ENCODE measurements around the gene GMDS. TPM values are rescaled to one million over a fixed set of nuclear protein-coding genes. Genes with fewer than 3 reads are reported as not detected.

Gene GMDS
- total RNA-seq, 4 donors from 2014 or later, result 8.7 to 23.1 (median 18.4) TPM

DNA sequence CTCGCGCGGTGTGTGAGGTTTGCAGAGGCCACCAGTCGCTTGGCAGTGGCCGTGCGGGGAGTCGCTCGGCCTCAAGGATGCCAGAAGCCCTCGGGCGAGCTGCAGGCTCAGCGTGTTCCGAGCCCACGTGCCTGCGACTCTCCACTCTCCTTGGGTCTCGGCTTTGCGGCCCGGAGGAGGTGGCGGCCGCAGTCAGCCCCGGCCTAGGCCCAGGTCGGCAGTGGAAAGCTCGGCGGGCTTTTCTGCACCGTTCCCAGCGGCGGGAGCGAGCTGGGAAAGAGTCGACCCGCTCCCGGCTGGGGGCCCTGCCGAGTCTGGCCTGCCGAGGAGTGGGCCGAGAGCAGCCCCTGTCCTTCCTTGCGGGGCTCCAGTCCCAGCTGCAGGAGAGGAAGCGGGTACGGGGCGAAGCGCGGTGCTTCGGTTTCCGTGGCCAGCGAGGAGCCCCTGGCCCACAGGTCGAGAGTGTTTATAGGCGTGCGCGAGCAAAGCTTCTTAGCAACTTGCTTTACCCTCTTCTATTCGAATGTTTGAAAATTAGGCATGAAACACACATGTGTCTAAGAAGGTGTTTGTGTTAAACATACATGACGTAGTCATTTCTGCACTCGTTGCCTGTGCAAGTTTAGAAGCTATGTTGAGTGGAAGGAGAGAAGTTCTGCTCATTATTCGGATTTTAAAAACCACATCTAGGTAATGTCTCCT, 630.1 kb downstream of the GMDS start:
- no peak for TF ChIP-seq POLR2A (IDR thresholded peaks at IDR 0.05)
- TF ChIP-seq, protein P1, sequence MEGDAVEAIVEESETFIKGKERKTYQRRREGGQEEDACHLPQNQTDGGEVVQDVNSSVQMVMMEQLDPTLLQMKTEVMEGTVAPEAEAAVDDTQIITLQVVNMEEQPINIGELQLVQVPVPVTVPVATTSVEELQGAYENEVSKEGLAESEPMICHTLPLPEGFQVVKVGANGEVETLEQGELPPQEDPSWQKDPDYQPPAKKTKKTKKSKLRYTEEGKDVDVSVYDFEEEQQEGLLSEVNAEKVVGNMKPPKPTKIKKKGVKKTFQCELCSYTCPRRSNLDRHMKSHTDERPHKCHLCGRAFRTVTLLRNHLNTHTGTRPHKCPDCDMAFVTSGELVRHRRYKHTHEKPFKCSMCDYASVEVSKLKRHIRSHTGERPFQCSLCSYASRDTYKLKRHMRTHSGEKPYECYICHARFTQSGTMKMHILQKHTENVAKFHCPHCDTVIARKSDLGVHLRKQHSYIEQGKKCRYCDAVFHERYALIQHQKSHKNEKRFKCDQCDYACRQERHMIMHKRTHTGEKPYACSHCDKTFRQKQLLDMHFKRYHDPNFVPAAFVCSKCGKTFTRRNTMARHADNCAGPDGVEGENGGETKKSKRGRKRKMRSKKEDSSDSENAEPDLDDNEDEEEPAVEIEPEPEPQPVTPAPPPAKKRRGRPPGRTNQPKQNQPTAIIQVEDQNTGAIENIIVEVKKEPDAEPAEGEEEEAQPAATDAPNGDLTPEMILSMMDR (IDR thresholded peaks at IDR 0.05), result no peak
- DNase-seq (ENCODE audit: low spot score in 2 of 2), result no peak
- intact Hi-C loops (cut with DNase I; ENCODE audit: low total_unique reads), result no loop called here
- WGBS, 2 donors, result 71 to 73% methylated on average over 34 to 35 of the region's 50 CpGs
- H3K4me3 ChIP-seq (ENCODE audit: low read depth, poor library complexity, severe bottlenecking), result no peak overlapping the region

DNA sequence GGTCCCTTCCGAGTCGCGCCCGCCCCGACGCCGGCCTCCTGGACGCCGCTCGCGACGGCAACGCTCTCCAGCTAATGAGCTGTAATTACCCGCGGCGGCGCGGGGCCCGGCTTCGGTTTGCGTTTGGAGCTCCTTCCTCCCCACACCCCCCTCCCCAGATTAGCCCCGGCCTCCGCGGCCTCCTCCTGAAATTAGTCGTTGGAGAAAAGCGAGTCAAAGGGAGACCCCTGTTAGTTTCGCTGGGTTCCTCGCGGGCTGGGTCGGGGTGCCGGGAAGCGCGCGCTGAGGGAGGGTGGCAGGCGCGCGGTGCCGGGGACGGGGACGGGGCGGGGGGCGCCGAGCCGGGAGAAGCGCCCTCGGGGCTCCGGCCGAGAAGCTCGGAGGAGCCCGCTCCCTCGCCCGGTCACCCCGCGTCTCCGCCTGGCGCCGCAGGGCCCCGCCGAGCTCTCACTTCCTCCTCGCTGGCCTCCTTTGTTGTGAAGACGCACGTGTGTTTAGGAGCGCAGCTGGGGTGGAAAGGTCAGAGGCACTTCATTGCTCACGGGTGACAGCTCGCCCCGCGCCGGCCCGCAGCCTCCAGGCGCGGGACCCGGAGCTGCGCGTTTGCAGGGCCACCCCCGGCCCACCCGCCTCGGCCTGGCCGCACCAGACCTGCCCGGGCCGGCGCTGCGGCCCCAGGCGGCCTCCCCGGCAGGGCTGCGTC, 630.8 kb downstream of the GMDS start:
- H3K4me3 ChIP-seq (ENCODE audit: low read depth, poor library complexity, severe bottlenecking), result peak overlapping the region; percentile 30
- TF ChIP-seq, protein P1 (IDR thresholded peaks at IDR 0.05), result no peak
- TF ChIP-seq POLR2A (IDR thresholded peaks at IDR 0.05), result no peak
- WGBS, 2 donors, result 18 to 21% methylated on average over 53 to 65 of the region's 85 CpGs
- intact Hi-C loops (cut with DNase I; ENCODE audit: low total_unique reads), result no loop called here
- no peak for DNase-seq (ENCODE audit: low spot score in 2 of 2)

DNA sequence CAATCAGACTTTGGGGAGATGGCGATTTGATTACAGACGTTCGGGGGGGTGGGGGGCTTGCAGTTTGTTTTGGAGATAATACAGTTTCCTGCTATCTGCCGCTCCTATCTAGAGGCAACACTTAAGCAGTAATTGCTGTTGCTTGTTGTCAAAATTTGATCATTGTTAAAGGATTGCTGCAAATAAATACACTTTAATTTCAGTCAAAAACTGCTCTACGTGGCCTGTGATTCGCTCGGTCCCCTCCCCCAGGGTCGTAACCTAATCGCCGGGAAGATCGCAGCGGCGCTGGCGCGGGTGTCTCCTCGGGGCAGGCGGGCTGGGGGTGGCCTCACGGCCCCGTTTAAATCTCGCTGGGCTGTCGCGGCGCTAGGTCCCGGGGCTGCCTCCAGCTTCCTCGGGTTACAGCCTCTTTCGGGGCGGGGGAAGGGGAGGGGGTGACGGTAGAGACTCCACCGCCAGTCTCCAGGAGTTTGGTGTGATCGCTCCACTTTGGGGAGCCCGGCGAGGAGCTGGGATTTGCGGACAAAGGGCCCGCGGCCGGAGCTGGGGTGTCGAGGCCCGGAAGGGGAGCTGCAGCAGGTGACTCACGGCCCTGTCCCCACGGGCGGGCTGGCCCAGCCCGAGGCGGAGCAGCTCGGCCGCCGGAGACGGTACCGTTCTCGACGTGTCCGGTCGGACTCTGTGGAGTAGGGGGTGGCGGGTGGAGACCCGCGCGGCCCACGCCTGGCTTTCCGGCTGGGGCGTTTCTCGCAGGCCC, 631.5 kb downstream of the GMDS start:
- TF ChIP-seq, protein P1 (IDR thresholded peaks at IDR 0.05), result no peak
- TF ChIP-seq POLR2A (IDR thresholded peaks at IDR 0.05), result no peak
- DNase-seq (ENCODE audit: low spot score in 2 of 2), result peak in 1 of 2 donors; percentile 81
- intact Hi-C loops (cut with DNase I; ENCODE audit: low total_unique reads), result no loop called here
- WGBS, 2 donors, result 16 to 20% methylated on average over 36 to 54 of the region's 60 CpGs
- peak overlapping the region; percentile 30 for H3K4me3 ChIP-seq (ENCODE audit: low read depth, poor library complexity, severe bottlenecking)

DNA sequence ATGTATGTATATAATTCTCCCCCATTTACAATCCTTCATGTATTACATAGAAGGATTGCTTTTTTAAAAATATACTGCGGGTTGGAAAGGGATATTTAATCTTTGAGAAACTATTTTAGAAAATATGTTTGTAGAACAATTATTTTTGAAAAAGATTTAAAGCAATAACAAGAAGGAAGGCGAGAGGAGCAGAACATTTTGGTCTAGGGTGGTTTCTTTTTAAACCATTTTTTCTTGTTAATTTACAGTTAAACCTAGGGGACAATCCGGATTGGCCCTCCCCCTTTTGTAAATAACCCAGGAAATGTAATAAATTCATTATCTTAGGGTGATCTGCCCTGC, 632.1 kb downstream of the GMDS start:
- 44 to 46% methylated on average over 3 of the region's 3 CpGs for WGBS, 2 donors
- no peak for DNase-seq (ENCODE audit: low spot score in 2 of 2)
- no peak for TF ChIP-seq POLR2A (IDR thresholded peaks at IDR 0.05)
- TF ChIP-seq, protein P1 (IDR thresholded peaks at IDR 0.05), result no peak
- H3K4me3 ChIP-seq (ENCODE audit: low read depth, poor library complexity, severe bottlenecking), result no peak overlapping the region
- intact Hi-C loops (cut with DNase I; ENCODE audit: low total_unique reads), result no loop called here

DNA sequence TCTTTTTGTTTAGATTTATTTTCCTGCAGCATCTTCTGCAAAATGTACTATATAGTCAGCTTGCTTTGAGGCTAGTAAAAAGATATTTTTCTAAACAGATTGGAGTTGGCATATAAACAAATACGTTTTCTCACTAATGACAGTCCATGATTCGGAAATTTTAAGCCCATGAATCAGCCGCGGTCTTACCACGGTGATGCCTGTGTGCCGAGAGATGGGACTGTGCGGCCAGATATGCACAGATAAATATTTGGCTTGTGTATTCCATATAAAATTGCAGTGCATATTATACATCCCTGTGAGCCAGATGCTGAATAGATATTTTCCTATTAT, 632.5 kb downstream of the GMDS start:
- WGBS, 2 donors, result 49 to 50% methylated on average over 7 of the region's 7 CpGs
- TF ChIP-seq POLR2A (IDR thresholded peaks at IDR 0.05), result no peak
- TF ChIP-seq, protein P1 (IDR thresholded peaks at IDR 0.05), result no peak
- peak overlapping the region; percentile 5 for H3K4me3 ChIP-seq (ENCODE audit: low read depth, poor library complexity, severe bottlenecking)
- intact Hi-C loops (cut with DNase I; ENCODE audit: low total_unique reads), result no loop called here
- DNase-seq (ENCODE audit: low spot score in 2 of 2), result no peak
